Measurements from ENCODE around the gene IDUA. TPM values are rescaled to one million over a fixed set of nuclear protein-coding genes. Genes with fewer than 3 reads are reported as not detected.

IDUA gene
- total RNA-seq, 2 donors from 2014 or later: 23.4 to 31.9 TPM

DNA sequence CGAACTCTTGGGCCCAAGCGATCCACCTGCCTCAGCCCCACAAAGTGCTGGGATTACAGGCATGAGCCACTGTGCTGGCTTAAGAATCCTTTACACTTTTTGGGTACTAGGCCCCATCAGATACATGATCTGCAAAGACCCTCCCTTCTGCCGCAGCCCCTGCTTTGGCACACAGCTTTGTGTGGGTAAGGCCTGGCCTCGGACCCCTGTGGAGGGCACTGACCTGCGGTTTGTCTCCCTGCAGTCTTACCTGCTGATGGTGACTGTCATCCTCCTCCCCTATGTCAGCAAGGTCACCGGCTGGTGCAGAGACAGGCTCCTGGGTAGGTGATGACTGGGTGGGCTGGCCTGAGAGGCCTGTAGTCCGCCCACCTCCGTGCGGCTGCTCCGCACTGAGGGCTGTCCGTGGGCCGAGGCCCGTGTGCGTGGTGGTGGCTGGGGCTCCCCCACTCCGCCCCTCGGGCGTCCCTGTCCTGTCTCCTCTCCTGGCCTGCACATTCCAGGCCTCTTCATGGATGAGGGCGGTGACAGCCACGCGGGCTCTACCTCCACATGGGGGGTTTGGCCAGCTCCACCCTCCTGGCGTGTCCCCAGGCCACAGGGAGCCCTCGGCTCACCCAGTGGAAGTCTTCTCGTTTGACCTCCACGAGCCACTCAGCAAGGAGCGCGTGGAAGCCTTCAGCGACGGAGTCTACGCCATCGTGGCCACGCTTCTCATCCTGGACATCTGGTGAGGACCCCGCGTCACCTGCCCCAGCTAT, 31.5 kb upstream of the IDUA start:
- Histone ChIP-seq H3K4me3 (no peak overlapping the region), H3K27ac (no peak overlapping the region), H3K9me3 (no peaks in the 10 kb centered on the region), H3K4me1 (ENCODE audit: control insufficient read depth in 1 of 2, low read depth in 2 of 2) (no peaks in the 10 kb centered on the region), H3K27me3 (replicated peaks; ENCODE audit: insufficient read depth) (no peaks in the 10 kb centered on the region), H3K36me3 (peaks cover 20% of the 10 kb centered on the region)
- no peak for TF ChIP-seq CTCF (IDR thresholded peaks at IDR 0.05)
- DNase-seq (ENCODE audit: low spot score) (no peak), ATAC-seq (ENCODE audit: insufficient number of reproducible peaks, low FRiP score, low read depth) (no peak)

- no peak for DNase-seq (ENCODE audit: low spot score)
Measured at GRCh38 chr4:955931-956381, 30.9 kb upstream of the IDUA start.

DNA sequence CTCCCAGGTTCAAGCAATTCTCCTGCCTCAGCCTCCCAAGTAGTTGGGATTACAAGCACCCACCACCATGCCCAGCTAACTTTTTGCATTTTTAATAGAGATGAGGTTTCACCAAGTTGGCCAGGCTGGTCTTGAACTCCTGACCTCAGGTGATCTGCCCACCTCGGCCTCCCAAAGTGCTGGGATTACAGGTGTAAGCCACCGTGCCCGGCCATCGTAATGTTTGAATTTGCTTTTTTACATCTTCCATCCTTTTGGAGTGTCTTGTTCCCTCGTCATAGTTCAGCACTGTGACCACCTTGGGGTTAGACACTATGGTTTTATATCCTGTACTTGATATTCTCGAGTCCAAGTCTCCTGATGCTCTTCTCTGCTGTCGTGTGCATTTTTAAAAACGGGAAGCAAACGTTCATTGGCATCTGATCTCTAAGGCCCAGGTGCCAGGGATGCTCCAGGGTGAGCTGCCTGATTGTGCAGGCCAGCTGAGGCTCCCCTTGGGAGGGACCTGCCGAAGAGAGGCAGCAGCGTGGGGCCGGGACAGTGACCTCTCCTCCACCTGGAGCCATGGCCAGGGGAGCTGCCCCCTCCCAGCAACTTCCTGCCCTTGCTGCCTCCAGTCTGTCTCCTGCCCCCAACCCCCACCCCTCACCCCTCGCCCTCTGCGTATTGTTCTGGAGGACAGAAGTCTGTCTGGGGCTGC, 30.2 kb upstream of the IDUA start:
- no peaks in the 10 kb centered on the region for H3K9me3 ChIP-seq
- no peak for DNase-seq (ENCODE audit: low spot score)
- no peak overlapping the region for H3K4me3 ChIP-seq
- no peaks in the 10 kb centered on the region for H3K4me1 ChIP-seq (ENCODE audit: control insufficient read depth in 1 of 2, low read depth in 2 of 2)
- peaks cover 24% of the 10 kb centered on the region for H3K36me3 ChIP-seq
- H3K27me3 ChIP-seq (replicated peaks; ENCODE audit: insufficient read depth): no peaks in the 10 kb centered on the region
- ATAC-seq (ENCODE audit: insufficient number of reproducible peaks, low FRiP score, low read depth): no peak
- TF ChIP-seq CTCF (IDR thresholded peaks at IDR 0.05): no peak
- no peak overlapping the region for H3K27ac ChIP-seq

More at GRCh38 chr4:955931-956381, 30.9 kb upstream of the IDUA start:
- H3K27ac ChIP-seq: no peak overlapping the region
- no peak overlapping the region for H3K4me3 ChIP-seq
- no peaks in the 10 kb centered on the region for H3K9me3 ChIP-seq
- H3K4me1 ChIP-seq (ENCODE audit: control insufficient read depth in 1 of 2, low read depth in 2 of 2): no peaks in the 10 kb centered on the region
- peaks cover 20% of the 10 kb centered on the region for H3K36me3 ChIP-seq
- TF ChIP-seq CTCF (IDR thresholded peaks at IDR 0.05): no peak
- ATAC-seq (ENCODE audit: insufficient number of reproducible peaks, low FRiP score, low read depth): no peak
- no peaks in the 10 kb centered on the region for H3K27me3 ChIP-seq (replicated peaks; ENCODE audit: insufficient read depth)

DNA sequence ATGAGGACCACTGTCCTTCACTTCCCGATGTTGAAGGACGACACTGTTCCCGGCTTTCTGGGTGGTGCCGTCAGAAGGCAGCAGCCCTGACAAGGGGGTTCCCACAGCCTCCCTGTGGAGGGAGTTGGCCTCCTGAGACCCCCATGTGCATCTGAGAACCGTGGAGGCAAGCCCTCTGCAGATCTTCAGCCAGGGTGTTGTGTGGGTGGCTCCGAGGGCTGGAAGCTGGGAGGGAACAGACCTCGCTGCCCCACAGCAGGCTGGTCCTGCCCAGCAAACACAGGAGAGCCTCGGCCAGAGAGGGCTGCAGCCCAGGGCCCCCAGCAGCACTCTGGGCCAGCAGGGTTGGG, 29.6 kb upstream of the IDUA start:
- ATAC-seq (ENCODE audit: insufficient number of reproducible peaks, low FRiP score, low read depth) (no peak), DNase-seq (ENCODE audit: low spot score) (no peak)
- no peaks in the 10 kb centered on the region for H3K27me3 ChIP-seq (replicated peaks; ENCODE audit: insufficient read depth)
- TF ChIP-seq CTCF (IDR thresholded peaks at IDR 0.05): no peak
- no peaks in the 10 kb centered on the region for H3K9me3 ChIP-seq
- no peak overlapping the region for H3K4me3 ChIP-seq
- H3K4me1 ChIP-seq (ENCODE audit: control insufficient read depth in 1 of 2, low read depth in 2 of 2): no peaks in the 10 kb centered on the region
- H3K36me3 ChIP-seq: peaks cover 24% of the 10 kb centered on the region
- H3K27ac ChIP-seq: no peak overlapping the region

GRCh38 chr4:957581-958313, 29.1 kb upstream of the IDUA start:
- Histone ChIP-seq H3K9me3 (no peaks in the 10 kb centered on the region), H3K36me3 (peaks cover 24% of the 10 kb centered on the region), H3K27ac (no peak overlapping the region), H3K27me3 (replicated peaks; ENCODE audit: insufficient read depth) (no peaks in the 10 kb centered on the region), H3K4me1 (ENCODE audit: control insufficient read depth in 1 of 2, low read depth in 2 of 2) (no peaks in the 10 kb centered on the region), H3K4me3 (no peak overlapping the region)
- DNase-seq (ENCODE audit: low spot score) (no peak), ATAC-seq (ENCODE audit: insufficient number of reproducible peaks, low FRiP score, low read depth) (no peak)
- no peak for TF ChIP-seq CTCF (IDR thresholded peaks at IDR 0.05)

Measured in thoracic aorta (tissue), 2 donors.